ENCODE measurements around the gene GALNT18. TPM values are rescaled to one million over a fixed set of nuclear protein-coding genes. Genes with fewer than 3 reads are reported as not detected.

The GALNT18 gene
- total RNA-seq, 2 donors from 2014 or later, result 5.3 to 7.3 TPM

DNA sequence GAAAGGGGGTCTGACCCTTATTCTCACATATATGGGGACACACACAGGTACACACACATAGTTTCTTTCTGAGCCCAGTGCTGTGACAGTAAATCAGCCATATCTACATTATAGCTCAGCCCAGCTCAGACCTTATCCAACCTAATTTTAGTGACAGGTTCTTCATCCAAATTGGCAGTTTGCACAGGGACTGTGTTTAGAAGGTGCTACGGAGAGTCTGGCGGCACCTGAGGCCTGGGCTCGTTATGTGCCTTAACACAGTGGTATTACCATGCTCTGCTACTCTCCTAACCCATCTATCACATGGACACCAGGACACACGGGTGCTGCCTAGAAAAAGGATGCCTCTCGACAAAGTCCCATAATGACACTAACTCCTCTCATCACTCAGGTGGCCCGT lies 109.3 kb downstream of the GALNT18 start:
- whole genome bisulfite sequencing, 2 donors, result 91 to 94% methylated on average over 6 of the region's 6 CpGs
- Histone ChIP-seq H3K27ac (no peak overlapping the region), H3K9me3 (no peaks in the 10 kb centered on the region), H3K27me3 (no peaks in the 10 kb centered on the region), H3K36me3 (replicated peaks in 1 of 2; ENCODE audit: insufficient read depth in 1 of 2, low read depth in 2 of 2) (no peaks in the 10 kb centered on the region), H3K4me1 (peaks cover 3% of the 10 kb centered on the region), H3K4me3 (no peak overlapping the region)
- intact Hi-C loops (cut with DNase I), result no loop called here
- ATAC-seq, result no peak
- DNase-seq, result no peak
- TF ChIP-seq POLR2A (IDR thresholded peaks at IDR 0.05), result no peak
- TF ChIP-seq, protein P1, sequence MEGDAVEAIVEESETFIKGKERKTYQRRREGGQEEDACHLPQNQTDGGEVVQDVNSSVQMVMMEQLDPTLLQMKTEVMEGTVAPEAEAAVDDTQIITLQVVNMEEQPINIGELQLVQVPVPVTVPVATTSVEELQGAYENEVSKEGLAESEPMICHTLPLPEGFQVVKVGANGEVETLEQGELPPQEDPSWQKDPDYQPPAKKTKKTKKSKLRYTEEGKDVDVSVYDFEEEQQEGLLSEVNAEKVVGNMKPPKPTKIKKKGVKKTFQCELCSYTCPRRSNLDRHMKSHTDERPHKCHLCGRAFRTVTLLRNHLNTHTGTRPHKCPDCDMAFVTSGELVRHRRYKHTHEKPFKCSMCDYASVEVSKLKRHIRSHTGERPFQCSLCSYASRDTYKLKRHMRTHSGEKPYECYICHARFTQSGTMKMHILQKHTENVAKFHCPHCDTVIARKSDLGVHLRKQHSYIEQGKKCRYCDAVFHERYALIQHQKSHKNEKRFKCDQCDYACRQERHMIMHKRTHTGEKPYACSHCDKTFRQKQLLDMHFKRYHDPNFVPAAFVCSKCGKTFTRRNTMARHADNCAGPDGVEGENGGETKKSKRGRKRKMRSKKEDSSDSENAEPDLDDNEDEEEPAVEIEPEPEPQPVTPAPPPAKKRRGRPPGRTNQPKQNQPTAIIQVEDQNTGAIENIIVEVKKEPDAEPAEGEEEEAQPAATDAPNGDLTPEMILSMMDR (IDR thresholded peaks at IDR 0.05), result no peak

DNA sequence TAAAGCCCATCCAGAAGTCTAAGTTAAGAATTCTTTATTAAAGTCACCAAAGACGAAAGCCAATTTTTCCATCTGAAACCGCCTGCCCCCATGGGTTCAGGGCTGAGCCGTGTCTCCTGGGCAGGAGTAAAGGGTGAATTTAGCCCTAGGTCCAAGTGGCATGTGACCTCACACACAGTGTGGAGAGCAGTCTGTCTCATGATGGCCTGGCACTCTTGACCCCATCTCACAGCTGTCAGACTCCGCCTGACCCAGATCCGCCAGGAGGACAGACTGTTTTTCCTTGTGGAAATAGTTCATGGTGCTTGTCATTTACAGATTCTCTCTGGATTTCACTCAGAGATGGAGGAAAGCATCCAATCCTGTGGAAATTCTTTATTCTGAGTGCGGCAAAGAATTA lies 109.7 kb downstream of the GALNT18 start:
- H3K4me3 ChIP-seq, result no peak overlapping the region
- DNase-seq, result no peak
- H3K4me1 ChIP-seq, result peaks cover 3% of the 10 kb centered on the region
- H3K27ac ChIP-seq, result no peak overlapping the region
- H3K27me3 ChIP-seq, result no peaks in the 10 kb centered on the region
- no peaks in the 10 kb centered on the region for H3K36me3 ChIP-seq (replicated peaks in 1 of 2; ENCODE audit: insufficient read depth in 1 of 2, low read depth in 2 of 2)
- intact Hi-C loops (cut with DNase I), result no loop called here
- no peak for ATAC-seq
- WGBS, 2 donors, result 92 to 97% methylated on average over 6 of the region's 6 CpGs
- H3K9me3 ChIP-seq, result no peaks in the 10 kb centered on the region
- TF ChIP-seq, protein P1 (IDR thresholded peaks at IDR 0.05), result no peak
- no peak for TF ChIP-seq POLR2A (IDR thresholded peaks at IDR 0.05)

DNA sequence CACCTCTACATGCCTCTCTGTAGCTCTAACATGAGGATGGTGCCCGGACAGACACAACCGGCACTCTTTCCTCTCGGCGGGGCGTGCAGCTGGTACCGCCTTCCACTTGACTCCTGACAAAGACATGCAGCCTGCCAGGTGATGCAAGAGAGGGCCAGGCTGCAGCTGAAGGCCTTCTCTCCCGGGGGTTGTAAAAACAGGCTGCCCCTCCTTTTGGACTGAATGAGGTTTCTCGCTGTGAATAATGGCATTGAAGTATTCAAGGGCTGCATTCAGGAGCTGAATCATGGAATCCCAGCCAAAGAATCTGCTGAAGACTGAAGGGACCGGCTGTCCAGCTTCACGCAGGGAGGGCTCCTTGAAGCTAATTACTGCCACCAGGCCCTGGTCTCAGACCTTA lies 110.9 kb downstream of the GALNT18 start:
- TF ChIP-seq POLR2A (IDR thresholded peaks at IDR 0.05), result no peak
- TF ChIP-seq, protein P1 (IDR thresholded peaks at IDR 0.05), result no peak
- intact Hi-C loops (cut with DNase I), result no loop called here
- WGBS, 2 donors, result 55 to 62% methylated on average over 10 of the region's 10 CpGs
- DNase-seq (peak in 3 of 4 donors; percentile 13 to 39 (median 27)), ATAC-seq (no peak)
- Histone ChIP-seq H3K36me3 (replicated peaks in 1 of 2; ENCODE audit: insufficient read depth in 1 of 2, low read depth in 2 of 2) (no peaks in the 10 kb centered on the region), H3K9me3 (no peaks in the 10 kb centered on the region), H3K27ac (peak overlapping the region in 1 of 4 donors; percentile 15), H3K4me3 (no peak overlapping the region), H3K4me1 (peaks cover 3% of the 10 kb centered on the region), H3K27me3 (no peaks in the 10 kb centered on the region)

DNA sequence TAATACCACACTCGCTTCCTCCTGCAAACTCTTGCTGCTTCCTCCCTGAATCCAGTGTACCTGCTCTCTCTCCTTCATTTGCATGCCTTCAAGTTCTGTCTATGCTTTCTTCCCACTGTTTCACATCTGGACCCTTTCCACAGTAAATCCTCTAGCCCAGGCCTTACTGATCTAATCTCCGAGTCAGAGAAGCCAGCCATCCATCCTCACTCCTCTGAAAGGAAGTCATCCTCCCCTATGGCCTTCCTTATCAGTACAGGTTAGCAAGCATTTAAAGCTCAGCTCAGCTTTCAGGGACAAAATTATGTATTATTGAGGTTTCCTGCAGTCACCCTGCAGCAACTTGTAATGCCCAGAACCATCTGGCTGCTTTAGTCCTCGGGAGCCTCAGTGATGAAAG lies 116.1 kb downstream of the GALNT18 start:
- Histone ChIP-seq H3K9me3 (no peaks in the 10 kb centered on the region), H3K4me3 (no peak overlapping the region), H3K27ac (no peak overlapping the region), H3K4me1 (peaks cover 24% of the 10 kb centered on the region), H3K36me3 (replicated peaks in 1 of 2; ENCODE audit: insufficient read depth in 1 of 2, low read depth in 2 of 2) (no peaks in the 10 kb centered on the region), H3K27me3 (no peaks in the 10 kb centered on the region)
- TF ChIP-seq, protein P1 (IDR thresholded peaks at IDR 0.05), result no peak
- no peak for TF ChIP-seq POLR2A (IDR thresholded peaks at IDR 0.05)
- intact Hi-C loops (cut with DNase I), result no loop called here
- WGBS, 2 donors, result 79 to 94% methylated on average over 3 of the region's 3 CpGs
- ATAC-seq (no peak), DNase-seq (no peak)

DNA sequence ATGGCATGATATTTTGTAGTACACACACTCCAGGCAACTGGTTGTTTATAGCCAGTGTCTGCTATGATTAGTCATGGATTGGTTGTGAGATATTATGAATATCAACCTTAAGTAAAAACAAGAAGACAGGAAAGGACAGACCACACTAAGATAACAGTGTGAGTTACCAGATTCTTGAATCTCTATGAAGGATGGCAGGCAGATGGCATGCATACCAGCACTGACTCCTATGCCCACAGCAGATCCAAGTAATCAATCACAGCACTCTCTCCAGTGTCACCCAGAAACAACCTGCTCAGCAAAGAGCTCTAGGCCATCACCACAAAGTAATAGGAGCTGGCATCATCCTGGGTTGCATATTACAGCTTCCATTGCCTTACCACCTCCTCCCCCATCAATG lies 116.6 kb downstream of the GALNT18 start:
- H3K36me3 ChIP-seq (replicated peaks in 1 of 2; ENCODE audit: insufficient read depth in 1 of 2, low read depth in 2 of 2), result no peaks in the 10 kb centered on the region
- no peak overlapping the region for H3K27ac ChIP-seq
- ATAC-seq, result no peak
- H3K4me1 ChIP-seq, result peaks cover 26% of the 10 kb centered on the region
- H3K9me3 ChIP-seq, result no peaks in the 10 kb centered on the region
- DNase-seq, result no peak
- TF ChIP-seq POLR2A (IDR thresholded peaks at IDR 0.05), result no peak
- TF ChIP-seq, protein P1 (IDR thresholded peaks at IDR 0.05), result no peak
- no peaks in the 10 kb centered on the region for H3K27me3 ChIP-seq
- H3K4me3 ChIP-seq, result no peak overlapping the region
- intact Hi-C loops (cut with DNase I), result no loop called here

All from body of pancreas (tissue), 4 donors.